Measurements from ENCODE around the gene CDK17.
"Not testable (repeated sequence)": the region's sequence is repeated elsewhere in the genome, so short reads cannot be mapped to it uniquely, and the experiment has no call there.

The CDK17 gene

GRCh38 chr12:96364092-96364700 is 36.0 kb downstream of the CDK17 start:
- no peaks in the 10 kb centered on the region for H3K27me3 Mint-ChIP-seq
- no peaks in the 10 kb centered on the region for H3K9me3 Mint-ChIP-seq (ENCODE audit: low read depth)
- peaks cover 87% of the 10 kb centered on the region for H3K4me1 Mint-ChIP-seq (ENCODE audit: low read depth)
- peaks cover 4% of the 10 kb centered on the region for H3K36me3 Mint-ChIP-seq
- H3K27ac Mint-ChIP-seq, result peak overlapping the region; percentile 9
- no peak overlapping the region for H3K4me3 Mint-ChIP-seq

- Mint-ChIP-seq H3K4me3 (peak overlapping the region; percentile 35), H3K9me3 (ENCODE audit: low read depth) (no peaks in the 10 kb centered on the region), H3K4me1 (ENCODE audit: low read depth) (peaks cover 80% of the 10 kb centered on the region), H3K27ac (peak overlapping the region; percentile 69), H3K36me3 (peaks cover 6% of the 10 kb centered on the region), H3K27me3 (no peaks in the 10 kb centered on the region)
Measured at GRCh38 chr12:96361074-96361473, 39.2 kb downstream of the CDK17 start.

- peak overlapping the region; percentile 69 for H3K27ac Mint-ChIP-seq
- H3K36me3 Mint-ChIP-seq, result peaks cover 6% of the 10 kb centered on the region
- peak overlapping the region; percentile 35 for H3K4me3 Mint-ChIP-seq
- no peaks in the 10 kb centered on the region for H3K27me3 Mint-ChIP-seq
- no peaks in the 10 kb centered on the region for H3K9me3 Mint-ChIP-seq (ENCODE audit: low read depth)
- H3K4me1 Mint-ChIP-seq (ENCODE audit: low read depth), result peaks cover 80% of the 10 kb centered on the region
Measured at GRCh38 chr12:96360550-96360949, 39.7 kb downstream of the CDK17 start.

- H3K27me3 Mint-ChIP-seq, result no peaks in the 10 kb centered on the region
- peaks cover 80% of the 10 kb centered on the region for H3K4me1 Mint-ChIP-seq (ENCODE audit: low read depth)
- H3K27ac Mint-ChIP-seq, result no peak overlapping the region
- H3K9me3 Mint-ChIP-seq (ENCODE audit: low read depth), result no peaks in the 10 kb centered on the region
- no peak overlapping the region for H3K4me3 Mint-ChIP-seq
- peaks cover 4% of the 10 kb centered on the region for H3K36me3 Mint-ChIP-seq
Measured at GRCh38 chr12:96359328-96359727, 40.9 kb downstream of the CDK17 start.

- H3K27me3 Mint-ChIP-seq, result no peaks in the 10 kb centered on the region
- H3K27ac Mint-ChIP-seq, result no peak overlapping the region
- H3K4me1 Mint-ChIP-seq (ENCODE audit: low read depth), result peaks cover 84% of the 10 kb centered on the region
- no peak overlapping the region for H3K4me3 Mint-ChIP-seq
- H3K36me3 Mint-ChIP-seq, result peaks cover 2% of the 10 kb centered on the region
- no peaks in the 10 kb centered on the region for H3K9me3 Mint-ChIP-seq (ENCODE audit: low read depth)
Measured at GRCh38 chr12:96356831-96357230, 43.4 kb downstream of the CDK17 start.

GRCh38 chr12:96354844-96355534 is 45.2 kb downstream of the CDK17 start:
- H3K27me3 Mint-ChIP-seq, result no peaks in the 10 kb centered on the region
- H3K4me1 Mint-ChIP-seq (ENCODE audit: low read depth), result peaks cover 81% of the 10 kb centered on the region
- peak overlapping the region; percentile 3 for H3K4me3 Mint-ChIP-seq
- peak overlapping the region; percentile 37 for H3K27ac Mint-ChIP-seq
- peaks cover 2% of the 10 kb centered on the region for H3K36me3 Mint-ChIP-seq
- H3K9me3 Mint-ChIP-seq (ENCODE audit: low read depth), result no peaks in the 10 kb centered on the region

GRCh38 chr12:96354326-96354725 is 45.9 kb downstream of the CDK17 start:
- Mint-ChIP-seq H3K27me3 (no peaks in the 10 kb centered on the region), H3K36me3 (peaks cover 2% of the 10 kb centered on the region), H3K9me3 (ENCODE audit: low read depth) (no peaks in the 10 kb centered on the region), H3K4me3 (no peak overlapping the region), H3K4me1 (ENCODE audit: low read depth) (peaks cover 81% of the 10 kb centered on the region), H3K27ac (peak overlapping the region; percentile 64)

- Mint-ChIP-seq H3K9me3 (ENCODE audit: low read depth) (no peaks in the 10 kb centered on the region), H3K27ac (peak overlapping the region; percentile 41), H3K36me3 (no peaks in the 10 kb centered on the region), H3K4me1 (ENCODE audit: low read depth) (peaks cover 82% of the 10 kb centered on the region), H3K4me3 (no peak overlapping the region), H3K27me3 (no peaks in the 10 kb centered on the region)
Measured at GRCh38 chr12:96352161-96352835, 47.9 kb downstream of the CDK17 start.

GRCh38 chr12:96350982-96351381 is 49.3 kb downstream of the CDK17 start:
- Mint-ChIP-seq H3K9me3 (ENCODE audit: low read depth) (no peaks in the 10 kb centered on the region), H3K36me3 (no peaks in the 10 kb centered on the region), H3K4me1 (ENCODE audit: low read depth) (peaks cover 80% of the 10 kb centered on the region), H3K27me3 (no peaks in the 10 kb centered on the region), H3K27ac (peak overlapping the region; percentile 4), H3K4me3 (peak overlapping the region; percentile 0)

GRCh38 chr12:96347130-96347699 is 53.0 kb downstream of the CDK17 start:
- no peaks in the 10 kb centered on the region for H3K27me3 Mint-ChIP-seq
- peak overlapping the region; percentile 71 for H3K4me3 Mint-ChIP-seq
- H3K27ac Mint-ChIP-seq, result peak overlapping the region; percentile 66
- H3K4me1 Mint-ChIP-seq (ENCODE audit: low read depth), result peaks cover 67% of the 10 kb centered on the region
- peaks cover 22% of the 10 kb centered on the region for H3K36me3 Mint-ChIP-seq
- H3K9me3 Mint-ChIP-seq (ENCODE audit: low read depth), result peaks cover 17% of the 10 kb centered on the region

- H3K4me1 Mint-ChIP-seq (ENCODE audit: low read depth), result peaks cover 66% of the 10 kb centered on the region
- H3K27ac Mint-ChIP-seq, result peak overlapping the region; percentile 66
- H3K27me3 Mint-ChIP-seq, result not testable (repeated sequence)
- H3K9me3 Mint-ChIP-seq (ENCODE audit: low read depth), result peaks cover 17% of the 10 kb centered on the region
- H3K4me3 Mint-ChIP-seq, result peak overlapping the region; percentile 71
- H3K36me3 Mint-ChIP-seq, result peaks cover 22% of the 10 kb centered on the region
Measured at GRCh38 chr12:96346716-96347115, 53.5 kb downstream of the CDK17 start.

- H3K4me3 Mint-ChIP-seq, result peak overlapping the region; percentile 1
- peaks cover 17% of the 10 kb centered on the region for H3K9me3 Mint-ChIP-seq (ENCODE audit: low read depth)
- no peak overlapping the region for H3K27ac Mint-ChIP-seq
- no peaks in the 10 kb centered on the region for H3K27me3 Mint-ChIP-seq
- peaks cover 57% of the 10 kb centered on the region for H3K4me1 Mint-ChIP-seq (ENCODE audit: low read depth)
- H3K36me3 Mint-ChIP-seq, result peaks cover 22% of the 10 kb centered on the region
Measured at GRCh38 chr12:96344124-96344695, 56.0 kb downstream of the CDK17 start.

- Mint-ChIP-seq H3K27ac (peak overlapping the region; percentile 64), H3K27me3 (no peaks in the 10 kb centered on the region), H3K9me3 (ENCODE audit: low read depth) (peaks cover 17% of the 10 kb centered on the region), H3K4me3 (peak overlapping the region; percentile 1), H3K4me1 (ENCODE audit: low read depth) (peaks cover 58% of the 10 kb centered on the region), H3K36me3 (peaks cover 22% of the 10 kb centered on the region)
Measured at GRCh38 chr12:96343347-96343954, 56.8 kb downstream of the CDK17 start.

GRCh38 chr12:96339666-96340065 is 60.6 kb downstream of the CDK17 start:
- H3K27me3 Mint-ChIP-seq, H3K27ac Mint-ChIP-seq, H3K4me3 Mint-ChIP-seq: not testable (repeated sequence)
- Mint-ChIP-seq H3K9me3 (ENCODE audit: low read depth) (peaks cover 17% of the 10 kb centered on the region), H3K4me1 (ENCODE audit: low read depth) (peaks cover 63% of the 10 kb centered on the region), H3K36me3 (peaks cover 18% of the 10 kb centered on the region)

Data from activated naive CD8-positive, alpha-beta T cell (primary cell).